ENCODE data around the gene ERCC8. TPM values are rescaled to one million over a fixed set of nuclear protein-coding genes. Genes with fewer than 3 reads are reported as not detected.

Gene ERCC8
- total and polyA plus RNA-seq, 10 of the 15 experiments (the other 5 are each of a cell fraction or from before 2014, with no cell fraction given) = 10.4 to 31.2 (median 16.4) TPM

DNA sequence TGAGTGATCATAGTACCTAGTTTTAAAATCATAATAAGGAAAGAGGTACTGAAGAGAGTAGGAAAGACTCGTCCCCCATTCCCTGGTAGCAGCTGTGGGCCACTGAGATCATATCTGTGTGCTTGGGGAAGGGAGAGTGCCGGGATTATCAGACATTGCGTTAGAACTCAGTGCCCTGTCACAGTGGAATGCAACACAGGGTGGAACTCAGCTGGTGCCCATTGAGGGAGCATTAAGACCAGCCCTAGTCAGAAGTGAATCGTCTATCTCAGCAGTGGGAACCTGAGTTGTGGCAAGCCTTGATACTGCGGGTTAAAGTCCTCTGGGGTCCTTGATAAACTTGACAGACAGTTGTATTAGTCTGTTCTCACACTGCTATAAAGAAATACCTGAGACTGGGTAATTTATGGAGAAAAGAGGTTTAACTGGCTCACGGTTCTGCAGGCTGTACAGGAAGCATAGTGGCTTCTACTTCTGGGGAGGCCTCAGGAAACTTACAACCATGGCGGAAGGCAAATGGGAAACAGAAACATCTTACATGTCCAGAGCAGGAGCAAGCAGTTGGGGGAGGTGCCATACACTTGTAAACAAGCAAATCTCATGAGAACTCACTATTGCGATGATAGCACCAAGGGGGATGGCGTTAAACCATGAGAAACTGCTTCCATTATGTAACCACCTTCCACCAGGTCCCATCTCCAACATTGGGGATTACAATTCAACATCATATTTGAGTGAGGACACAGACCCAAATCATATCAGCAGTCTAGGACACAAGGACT lies 33.3 kb upstream of the ERCC8 start:
- H3K27me3 ChIP-seq (replicated peaks in 1 of 2; ENCODE audit: control insufficient read depth in 2 of 2, insufficient read depth in 2 of 2, low read length in 1 of 2) = no peaks in the 10 kb centered on the region
- CTCF ChIA-PET = interaction anchor here (1.0 kb wide), 1 partner anchor 47 kb away, joined by 3 read pairs; no protein-coding TSS in a partner anchor
- ATAC-seq (no peak), FAIRE-seq (no peak), DNase-seq (ENCODE audit: low read depth, low spot score) (no peak)
- no TSS peak for BruUV-seq (replicated peaks)
- H3K79me2 ChIP-seq (ENCODE audit: control insufficient read depth, insufficient read depth, low read length) = no peaks in the 10 kb centered on the region
- H3K4me3 ChIP-seq = no peak overlapping the region
- TF ChIP-seq RAD51 (IDR thresholded peaks at IDR 0.05) (no peak), RFX5 (IDR thresholded peaks at IDR 0.05; ENCODE audit: low read depth, low read length) (no peak), BRCA1 (IDR thresholded peaks at IDR 0.05; ENCODE audit: low read depth, low read length) (no peak), HDAC6 (IDR thresholded peaks at IDR 0.05; ENCODE audit: unreplicated experiment) (no peak), CHD4 (IDR thresholded peaks at IDR 0.05) (no peak), MYB (IDR thresholded peaks at IDR 0.05; ENCODE audit: borderline replicate concordance, low read depth, low read length) (no peak), CBFB (IDR thresholded peaks at IDR 0.05; ENCODE audit: low read depth) (no peak), KDM1A (IDR thresholded peaks at IDR 0.05; ENCODE audit: borderline replicate concordance) (no peak), NR2C1 (IDR thresholded peaks at IDR 0.05) (no peak), SPI1 (IDR thresholded peaks at IDR 0.05; ENCODE audit: borderline replicate concordance, insufficient read depth, low read depth, low read length) (no peak), ZNF24 (IDR thresholded peaks at IDR 0.05) (no peak), POLR2AphosphoS2 (IDR thresholded peaks at IDR 0.05; ENCODE audit: low read depth, low read length) (no peak), KAT2A (conservative IDR thresholded peaks at IDR 0.05; ENCODE audit: control insufficient read depth, low read depth, low read length) (no peak), KLF5 (IDR thresholded peaks at IDR 0.05; ENCODE audit: partially characterized antibody) (no peak)
- TF ChIP-seq, protein P1, sequence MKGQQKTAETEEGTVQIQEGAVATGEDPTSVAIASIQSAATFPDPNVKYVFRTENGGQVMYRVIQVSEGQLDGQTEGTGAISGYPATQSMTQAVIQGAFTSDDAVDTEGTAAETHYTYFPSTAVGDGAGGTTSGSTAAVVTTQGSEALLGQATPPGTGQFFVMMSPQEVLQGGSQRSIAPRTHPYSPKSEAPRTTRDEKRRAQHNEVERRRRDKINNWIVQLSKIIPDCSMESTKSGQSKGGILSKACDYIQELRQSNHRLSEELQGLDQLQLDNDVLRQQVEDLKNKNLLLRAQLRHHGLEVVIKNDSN (IDR thresholded peaks at IDR 0.05; ENCODE audit: borderline replicate concordance, extremely low read length, insufficient read depth, low read depth, low read length) = no peak
- TF ChIP-seq, protein P2, sequence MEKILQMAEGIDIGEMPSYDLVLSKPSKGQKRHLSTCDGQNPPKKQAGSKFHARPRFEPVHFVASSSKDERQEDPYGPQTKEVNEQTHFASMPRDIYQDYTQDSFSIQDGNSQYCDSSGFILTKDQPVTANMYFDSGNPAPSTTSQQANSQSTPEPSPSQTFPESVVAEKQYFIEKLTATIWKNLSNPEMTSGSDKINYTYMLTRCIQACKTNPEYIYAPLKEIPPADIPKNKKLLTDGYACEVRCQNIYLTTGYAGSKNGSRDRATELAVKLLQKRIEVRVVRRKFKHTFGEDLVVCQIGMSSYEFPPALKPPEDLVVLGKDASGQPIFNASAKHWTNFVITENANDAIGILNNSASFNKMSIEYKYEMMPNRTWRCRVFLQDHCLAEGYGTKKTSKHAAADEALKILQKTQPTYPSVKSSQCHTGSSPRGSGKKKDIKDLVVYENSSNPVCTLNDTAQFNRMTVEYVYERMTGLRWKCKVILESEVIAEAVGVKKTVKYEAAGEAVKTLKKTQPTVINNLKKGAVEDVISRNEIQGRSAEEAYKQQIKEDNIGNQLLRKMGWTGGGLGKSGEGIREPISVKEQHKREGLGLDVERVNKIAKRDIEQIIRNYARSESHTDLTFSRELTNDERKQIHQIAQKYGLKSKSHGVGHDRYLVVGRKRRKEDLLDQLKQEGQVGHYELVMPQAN (conservative IDR thresholded peaks at IDR 0.05) = no peak
- TF ChIP-seq, protein P3, sequence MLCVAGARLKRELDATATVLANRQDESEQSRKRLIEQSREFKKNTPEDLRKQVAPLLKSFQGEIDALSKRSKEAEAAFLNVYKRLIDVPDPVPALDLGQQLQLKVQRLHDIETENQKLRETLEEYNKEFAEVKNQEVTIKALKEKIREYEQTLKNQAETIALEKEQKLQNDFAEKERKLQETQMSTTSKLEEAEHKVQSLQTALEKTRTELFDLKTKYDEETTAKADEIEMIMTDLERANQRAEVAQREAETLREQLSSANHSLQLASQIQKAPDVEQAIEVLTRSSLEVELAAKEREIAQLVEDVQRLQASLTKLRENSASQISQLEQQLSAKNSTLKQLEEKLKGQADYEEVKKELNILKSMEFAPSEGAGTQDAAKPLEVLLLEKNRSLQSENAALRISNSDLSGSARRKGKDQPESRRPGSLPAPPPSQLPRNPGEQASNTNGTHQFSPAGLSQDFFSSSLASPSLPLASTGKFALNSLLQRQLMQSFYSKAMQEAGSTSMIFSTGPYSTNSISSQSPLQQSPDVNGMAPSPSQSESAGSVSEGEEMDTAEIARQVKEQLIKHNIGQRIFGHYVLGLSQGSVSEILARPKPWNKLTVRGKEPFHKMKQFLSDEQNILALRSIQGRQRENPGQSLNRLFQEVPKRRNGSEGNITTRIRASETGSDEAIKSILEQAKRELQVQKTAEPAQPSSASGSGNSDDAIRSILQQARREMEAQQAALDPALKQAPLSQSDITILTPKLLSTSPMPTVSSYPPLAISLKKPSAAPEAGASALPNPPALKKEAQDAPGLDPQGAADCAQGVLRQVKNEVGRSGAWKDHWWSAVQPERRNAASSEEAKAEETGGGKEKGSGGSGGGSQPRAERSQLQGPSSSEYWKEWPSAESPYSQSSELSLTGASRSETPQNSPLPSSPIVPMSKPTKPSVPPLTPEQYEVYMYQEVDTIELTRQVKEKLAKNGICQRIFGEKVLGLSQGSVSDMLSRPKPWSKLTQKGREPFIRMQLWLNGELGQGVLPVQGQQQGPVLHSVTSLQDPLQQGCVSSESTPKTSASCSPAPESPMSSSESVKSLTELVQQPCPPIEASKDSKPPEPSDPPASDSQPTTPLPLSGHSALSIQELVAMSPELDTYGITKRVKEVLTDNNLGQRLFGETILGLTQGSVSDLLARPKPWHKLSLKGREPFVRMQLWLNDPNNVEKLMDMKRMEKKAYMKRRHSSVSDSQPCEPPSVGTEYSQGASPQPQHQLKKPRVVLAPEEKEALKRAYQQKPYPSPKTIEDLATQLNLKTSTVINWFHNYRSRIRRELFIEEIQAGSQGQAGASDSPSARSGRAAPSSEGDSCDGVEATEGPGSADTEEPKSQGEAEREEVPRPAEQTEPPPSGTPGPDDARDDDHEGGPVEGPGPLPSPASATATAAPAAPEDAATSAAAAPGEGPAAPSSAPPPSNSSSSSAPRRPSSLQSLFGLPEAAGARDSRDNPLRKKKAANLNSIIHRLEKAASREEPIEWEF (IDR thresholded peaks at IDR 0.05; ENCODE audit: insufficient replicate concordance, low read depth, low read length) = no peak
- H3K9ac ChIP-seq (ENCODE audit: control insufficient read depth, insufficient read depth, low read length) = no peak overlapping the region
- H3K36me3 ChIP-seq (ENCODE audit: control insufficient read depth in 2 of 2, insufficient read depth in 2 of 2, low read length in 1 of 2) = no peaks in the 10 kb centered on the region
- SMC1A ChIA-PET (ENCODE audit: uncharacterized antibody, unreplicated experiment) = no interaction called here
- POLR2A ChIA-PET = no interaction called here
- in situ Hi-C loops (cut with MboI) (no loop called here), intact Hi-C loops (cut with micrococcal nuclease; ENCODE audit: unreplicated experiment) (no loop called here)
- H3K4me2 ChIP-seq (ENCODE audit: control insufficient read depth, insufficient read depth) = no peak overlapping the region
- 87% methylated on average over 9 of the region's 9 CpGs for WGBS (ENCODE audit: insufficient coverage, insufficient replicate concordance, low lambda C conversion rate, missing lambda C conversion rate)
- no peaks in the 10 kb centered on the region for H4K20me1 ChIP-seq (ENCODE audit: control insufficient read depth, insufficient read depth)
- RAD21 ChIA-PET (ENCODE audit: unreplicated experiment) = no interaction called here
- H2AFZ ChIP-seq (ENCODE audit: control insufficient read depth, low read depth, low read length) = no peak overlapping the region
- H3K9me3 ChIP-seq (replicated peaks; ENCODE audit: control insufficient read depth, insufficient read depth, low read length) = no peaks in the 10 kb centered on the region; the same call in 1 of the 3 replicates
- H3K4me1 ChIP-seq (ENCODE audit: control insufficient read depth, insufficient read depth, low read length) = no peaks in the 10 kb centered on the region
- H3K27ac ChIP-seq (ENCODE audit: control insufficient read depth, insufficient read depth) = no peak overlapping the region
